WTC11 (cell line): ENCODE results near the gene HSD11B1L.

Experiments
- CREB1 ChIP-seq: sonication (generic); formaldehyde crosslinking; IDR thresholded peaks from 2 replicates; pipeline ENCODE4 v1.8.0; 2023; ENCODE audit warnings: mild to moderate bottlenecking, missing genetic modification reagents
- CREM ChIP-seq: sonication (generic); formaldehyde crosslinking; IDR thresholded peaks from 2 replicates; pipeline ENCODE4 v1.8.1; 2022; ENCODE audit warnings: mild to moderate bottlenecking, missing genetic modification reagents, moderate library complexity
- ESRRA ChIP-seq: sonication (generic); formaldehyde crosslinking; IDR thresholded peaks from 2 replicates; pipeline ENCODE4 v1.8.1; 2022; ENCODE audit warnings: mild to moderate bottlenecking, missing genetic modification reagents, borderline replicate concordance
- JUN ChIP-seq: sonication (generic); formaldehyde crosslinking; IDR thresholded peaks from 2 replicates; pipeline ENCODE4 v1.8.0; 2023; ENCODE audit warnings: mild to moderate bottlenecking, missing genetic modification reagents
- PREB ChIP-seq: sonication (generic); formaldehyde crosslinking; IDR thresholded peaks from 2 replicates; pipeline ENCODE4 v1.8.1; 2022; ENCODE audit warnings: mild to moderate bottlenecking, missing genetic modification reagents, moderate library complexity, borderline replicate concordance
- SP1 ChIP-seq: sonication (generic); formaldehyde crosslinking; conservative IDR thresholded peaks from 2 replicates; pipeline ENCODE4 v1.8.1; 2022; ENCODE audit warnings: missing genetic modification reagents
- TCF7 ChIP-seq: sonication (generic); formaldehyde crosslinking; IDR thresholded peaks from 2 replicates; pipeline ENCODE4 v1.8.0; 2022; ENCODE audit warnings: mild to moderate bottlenecking, low read depth, missing genetic modification reagents, moderate library complexity
- USF2 ChIP-seq: sonication (generic); formaldehyde crosslinking; IDR thresholded peaks from 2 replicates; pipeline ENCODE4 v1.8.1; 2023; ENCODE audit warnings: mild to moderate bottlenecking, missing genetic modification reagents, moderate library complexity
- TF ChIP-seq, protein P1 (sequence below): fragments of 200-600 bp; IDR thresholded peaks from 2 replicates; pipeline ENCODE4 v1.8.0; 2022; ENCODE audit warnings: antibody characterized with exemption
- TF ChIP-seq, protein P2 (sequence below): fragments of 250-450 bp; sonication (Bioruptor Pico); IDR thresholded peaks from 2 replicates; pipeline ENCODE4 v1.9.0; 2021; ENCODE audit warnings: moderate library complexity, mild to moderate bottlenecking, inconsistent platforms, borderline replicate concordance
- TF ChIP-seq, protein P3 (sequence below): sonication (generic); formaldehyde crosslinking; IDR thresholded peaks from 2 replicates; pipeline ENCODE4 v1.8.0; 2022; ENCODE audit warnings: mild to moderate bottlenecking, missing genetic modification reagents
- TF ChIP-seq, protein P4 (sequence below): sonication (generic); formaldehyde crosslinking; IDR thresholded peaks from 2 replicates; pipeline ENCODE4 v1.8.1; 2022; ENCODE audit warnings: low read depth, mild to moderate bottlenecking, moderate library complexity, missing genetic modification reagents, borderline replicate concordance

GRCh38 chr19:5718037-5718578 lies 37.3 kb downstream of the HSD11B1L start:
- TF ChIP-seq, protein P1, sequence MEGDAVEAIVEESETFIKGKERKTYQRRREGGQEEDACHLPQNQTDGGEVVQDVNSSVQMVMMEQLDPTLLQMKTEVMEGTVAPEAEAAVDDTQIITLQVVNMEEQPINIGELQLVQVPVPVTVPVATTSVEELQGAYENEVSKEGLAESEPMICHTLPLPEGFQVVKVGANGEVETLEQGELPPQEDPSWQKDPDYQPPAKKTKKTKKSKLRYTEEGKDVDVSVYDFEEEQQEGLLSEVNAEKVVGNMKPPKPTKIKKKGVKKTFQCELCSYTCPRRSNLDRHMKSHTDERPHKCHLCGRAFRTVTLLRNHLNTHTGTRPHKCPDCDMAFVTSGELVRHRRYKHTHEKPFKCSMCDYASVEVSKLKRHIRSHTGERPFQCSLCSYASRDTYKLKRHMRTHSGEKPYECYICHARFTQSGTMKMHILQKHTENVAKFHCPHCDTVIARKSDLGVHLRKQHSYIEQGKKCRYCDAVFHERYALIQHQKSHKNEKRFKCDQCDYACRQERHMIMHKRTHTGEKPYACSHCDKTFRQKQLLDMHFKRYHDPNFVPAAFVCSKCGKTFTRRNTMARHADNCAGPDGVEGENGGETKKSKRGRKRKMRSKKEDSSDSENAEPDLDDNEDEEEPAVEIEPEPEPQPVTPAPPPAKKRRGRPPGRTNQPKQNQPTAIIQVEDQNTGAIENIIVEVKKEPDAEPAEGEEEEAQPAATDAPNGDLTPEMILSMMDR, result no peak
- TF ChIP-seq PREB (CRISPR knock-in tag), result no peak
- no peak for TF ChIP-seq JUN
- TF ChIP-seq USF2 (CRISPR knock-in tag), result no peak
- TF ChIP-seq, protein P2, sequence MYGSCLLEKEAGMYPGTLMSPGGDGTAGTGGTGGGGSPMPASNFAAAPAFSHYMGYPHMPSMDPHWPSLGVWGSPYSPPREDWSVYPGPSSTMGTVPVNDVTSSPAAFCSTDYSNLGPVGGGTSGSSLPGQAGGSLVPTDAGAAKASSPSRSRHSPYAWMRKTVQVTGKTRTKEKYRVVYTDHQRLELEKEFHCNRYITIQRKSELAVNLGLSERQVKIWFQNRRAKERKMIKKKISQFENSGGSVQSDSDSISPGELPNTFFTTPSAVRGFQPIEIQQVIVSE (CRISPR knock-in tag), result no peak
- no peak for TF ChIP-seq CREB1 (CRISPR knock-in tag)
- TF ChIP-seq TCF7 (CRISPR knock-in tag), result no peak
- TF ChIP-seq SP1 (CRISPR knock-in tag), result no peak
- TF ChIP-seq, protein P3, sequence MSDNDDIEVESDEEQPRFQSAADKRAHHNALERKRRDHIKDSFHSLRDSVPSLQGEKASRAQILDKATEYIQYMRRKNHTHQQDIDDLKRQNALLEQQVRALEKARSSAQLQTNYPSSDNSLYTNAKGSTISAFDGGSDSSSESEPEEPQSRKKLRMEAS (CRISPR knock-in tag), result no peak
- no peak for TF ChIP-seq ESRRA (CRISPR knock-in tag)
- TF ChIP-seq, protein P4, sequence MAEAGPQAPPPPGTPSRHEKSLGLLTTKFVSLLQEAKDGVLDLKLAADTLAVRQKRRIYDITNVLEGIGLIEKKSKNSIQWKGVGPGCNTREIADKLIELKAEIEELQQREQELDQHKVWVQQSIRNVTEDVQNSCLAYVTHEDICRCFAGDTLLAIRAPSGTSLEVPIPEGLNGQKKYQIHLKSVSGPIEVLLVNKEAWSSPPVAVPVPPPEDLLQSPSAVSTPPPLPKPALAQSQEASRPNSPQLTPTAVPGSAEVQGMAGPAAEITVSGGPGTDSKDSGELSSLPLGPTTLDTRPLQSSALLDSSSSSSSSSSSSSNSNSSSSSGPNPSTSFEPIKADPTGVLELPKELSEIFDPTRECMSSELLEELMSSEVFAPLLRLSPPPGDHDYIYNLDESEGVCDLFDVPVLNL (CRISPR knock-in tag), result no peak
- no peak for TF ChIP-seq CREM (CRISPR knock-in tag)
